ENCODE results near the gene WDR7. TPM values are rescaled to one million over a fixed set of nuclear protein-coding genes. Genes with fewer than 3 reads are reported as not detected.

Gene WDR7
- total and polyA plus RNA-seq, 10 of the 15 experiments (the other 5 are each of a cell fraction or from before 2014, with no cell fraction given): 2.8 to 16.5 (median 11.7) TPM

DNA sequence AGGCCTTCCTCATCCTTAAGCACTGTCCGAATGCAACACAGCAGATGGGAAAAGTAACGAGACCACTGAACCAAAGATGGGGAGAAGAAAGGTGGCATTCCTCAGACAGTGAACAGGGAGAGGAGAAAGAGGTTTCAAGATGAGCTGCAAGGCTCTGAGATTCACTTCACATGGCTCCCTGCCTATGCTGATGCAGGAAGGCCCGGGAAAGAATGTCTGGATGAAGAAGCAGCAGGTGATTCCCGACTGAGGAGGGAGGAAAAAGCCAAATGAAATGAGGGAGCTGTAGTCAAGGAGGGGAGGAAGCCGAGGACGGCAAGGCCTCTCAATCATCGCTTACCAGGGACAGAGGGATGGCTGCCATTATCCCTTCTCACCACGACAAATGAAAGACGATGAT lies 397.2 kb downstream of the WDR7 start:
- Histone ChIP-seq H3K9ac (ENCODE audit: control insufficient read depth, insufficient read depth, low read length) (no peak overlapping the region), H3K27me3 (replicated peaks in 1 of 2; ENCODE audit: control insufficient read depth in 2 of 2, insufficient read depth in 2 of 2, low read length in 1 of 2) (no peaks in the 10 kb centered on the region), H3K4me1 (ENCODE audit: control insufficient read depth, insufficient read depth, low read length) (peaks cover 11% of the 10 kb centered on the region), H2AFZ (ENCODE audit: control insufficient read depth, low read depth, low read length) (no peak overlapping the region), H3K4me3 (no peak overlapping the region), H3K9me3 (replicated peaks; ENCODE audit: control insufficient read depth, insufficient read depth, low read length) (peaks cover 1% of the 10 kb centered on the region; the same call in 2 of the 3 replicates), H4K20me1 (ENCODE audit: control insufficient read depth, insufficient read depth) (no peaks in the 10 kb centered on the region), H3K79me2 (ENCODE audit: control insufficient read depth, insufficient read depth, low read length) (no peaks in the 10 kb centered on the region), H3K27ac (ENCODE audit: control insufficient read depth, insufficient read depth) (no peak overlapping the region), H3K4me2 (ENCODE audit: control insufficient read depth, insufficient read depth) (no peak overlapping the region), H3K36me3 (ENCODE audit: control insufficient read depth in 2 of 2, insufficient read depth in 2 of 2, low read length in 1 of 2) (no peaks in the 10 kb centered on the region)
- 61% methylated on average over 9 of the region's 9 CpGs for whole genome bisulfite sequencing (ENCODE audit: insufficient coverage, insufficient replicate concordance, low lambda C conversion rate, missing lambda C conversion rate)
- ChIA-PET POLR2A (no interaction called here), CTCF (no interaction called here), SMC1A (ENCODE audit: uncharacterized antibody, unreplicated experiment) (interaction anchor here (0.6 kb wide), 1 partner anchor 539 kb away, joined by 3 read pairs; no protein-coding TSS in a partner anchor), RAD21 (ENCODE audit: unreplicated experiment) (no interaction called here)
- ATAC-seq (no peak), DNase-seq (ENCODE audit: low read depth, low spot score) (no peak), FAIRE-seq (no peak)
- BruUV-seq (replicated peaks): no TSS peak
- TF ChIP-seq CREM (IDR thresholded peaks at IDR 0.05; ENCODE audit: low read depth) (no peak), BMI1 (IDR thresholded peaks at IDR 0.05; ENCODE audit: borderline replicate concordance) (no peak), SMAD5 (IDR thresholded peaks at IDR 0.05; ENCODE audit: low read depth) (no peak), TCF12 (IDR thresholded peaks at IDR 0.05; ENCODE audit: low read depth, low read length) (no peak), EZH2 (IDR thresholded peaks at IDR 0.05; ENCODE audit: borderline replicate concordance, control insufficient read depth, low read depth, low read length) (no peak), ZZZ3 (IDR thresholded peaks at IDR 0.05; ENCODE audit: control insufficient read depth, insufficient read length, low read depth) (no peak), DPF2 (IDR thresholded peaks at IDR 0.05) (no peak), NFXL1 (IDR thresholded peaks at IDR 0.05; ENCODE audit: borderline replicate concordance) (no peak), FOXM1 (IDR thresholded peaks at IDR 0.05; ENCODE audit: low read depth, low read length) (no peak), RBBP5 (conservative IDR thresholded peaks at IDR 0.05) (no peak)
- in situ Hi-C loops (cut with MboI): no loop called here
- intact Hi-C loops (cut with micrococcal nuclease; ENCODE audit: unreplicated experiment): no loop called here

DNA sequence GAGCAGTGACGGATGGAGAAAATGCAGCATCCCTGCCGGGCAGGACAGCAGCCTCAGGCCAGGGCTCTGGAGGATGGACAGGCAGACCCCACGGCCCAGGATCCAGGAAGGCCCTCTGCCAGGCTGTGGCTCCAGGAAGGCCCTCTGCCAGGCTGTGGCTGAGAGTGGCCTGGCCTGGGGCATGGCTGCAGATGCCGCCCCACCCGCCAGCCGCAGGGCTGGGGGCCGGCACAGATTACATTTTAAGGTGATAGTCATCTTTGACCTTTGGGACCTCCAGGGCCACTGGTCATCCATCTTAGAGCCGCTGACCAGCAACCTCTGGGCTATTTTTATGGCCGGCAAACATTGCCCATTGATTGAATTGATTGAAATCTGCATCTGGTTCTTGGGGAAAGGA lies 397.7 kb downstream of the WDR7 start:
- RAD21 ChIA-PET (ENCODE audit: unreplicated experiment): no interaction called here
- Histone ChIP-seq H3K27ac (ENCODE audit: control insufficient read depth, insufficient read depth) (no peak overlapping the region), H3K9ac (ENCODE audit: control insufficient read depth, insufficient read depth, low read length) (no peak overlapping the region), H2AFZ (ENCODE audit: control insufficient read depth, low read depth, low read length) (no peak overlapping the region), H3K27me3 (replicated peaks in 1 of 2; ENCODE audit: control insufficient read depth in 2 of 2, insufficient read depth in 2 of 2, low read length in 1 of 2) (no peaks in the 10 kb centered on the region), H3K4me1 (ENCODE audit: control insufficient read depth, insufficient read depth, low read length) (peaks cover 11% of the 10 kb centered on the region), H3K79me2 (ENCODE audit: control insufficient read depth, insufficient read depth, low read length) (no peaks in the 10 kb centered on the region), H4K20me1 (ENCODE audit: control insufficient read depth, insufficient read depth) (no peaks in the 10 kb centered on the region), H3K4me3 (no peak overlapping the region), H3K9me3 (replicated peaks; ENCODE audit: control insufficient read depth, insufficient read depth, low read length) (peaks cover 3% of the 10 kb centered on the region; the same call in 2 of the 3 replicates), H3K36me3 (ENCODE audit: control insufficient read depth in 2 of 2, insufficient read depth in 2 of 2, low read length in 1 of 2) (no peaks in the 10 kb centered on the region), H3K4me2 (ENCODE audit: control insufficient read depth, insufficient read depth) (no peak overlapping the region)
- POLR2A ChIA-PET: no interaction called here
- DNase-seq (ENCODE audit: low read depth, low spot score) (no peak), ATAC-seq (no peak), FAIRE-seq (no peak)
- 70% methylated on average over 9 of the region's 9 CpGs for WGBS (ENCODE audit: insufficient coverage, insufficient replicate concordance, low lambda C conversion rate, missing lambda C conversion rate)
- intact Hi-C loops (cut with micrococcal nuclease; ENCODE audit: unreplicated experiment) (no loop called here), in situ Hi-C loops (cut with MboI) (no loop called here)
- CTCF ChIA-PET: no interaction called here
- no TSS peak for BruUV-seq (replicated peaks)
- SMC1A ChIA-PET (ENCODE audit: uncharacterized antibody, unreplicated experiment): interaction anchor here (0.6 kb wide), 1 partner anchor 539 kb away, joined by 3 read pairs; no protein-coding TSS in a partner anchor
- TF ChIP-seq RUNX3 (IDR thresholded peaks at IDR 0.05; ENCODE audit: low read length) (no peak), TBL1XR1 (IDR thresholded peaks at IDR 0.05; ENCODE audit: low read depth, low read length) (no peak), ETV6 (conservative IDR thresholded peaks at IDR 0.05 in 1 of 2, IDR thresholded peaks at IDR 0.05 in 1 of 2; ENCODE audit: borderline replicate concordance in 1 of 2, low read depth in 1 of 2) (no peak), NFYA (IDR thresholded peaks at IDR 0.05; ENCODE audit: borderline replicate concordance, low read depth, low read length) (no peak)
- TF ChIP-seq, protein P1, sequence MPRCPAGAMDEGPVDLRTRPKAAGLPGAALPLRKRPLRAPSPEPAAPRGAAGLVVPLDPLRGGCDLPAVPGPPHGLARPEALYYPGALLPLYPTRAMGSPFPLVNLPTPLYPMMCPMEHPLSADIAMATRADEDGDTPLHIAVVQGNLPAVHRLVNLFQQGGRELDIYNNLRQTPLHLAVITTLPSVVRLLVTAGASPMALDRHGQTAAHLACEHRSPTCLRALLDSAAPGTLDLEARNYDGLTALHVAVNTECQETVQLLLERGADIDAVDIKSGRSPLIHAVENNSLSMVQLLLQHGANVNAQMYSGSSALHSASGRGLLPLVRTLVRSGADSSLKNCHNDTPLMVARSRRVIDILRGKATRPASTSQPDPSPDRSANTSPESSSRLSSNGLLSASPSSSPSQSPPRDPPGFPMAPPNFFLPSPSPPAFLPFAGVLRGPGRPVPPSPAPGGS (IDR thresholded peaks at IDR 0.05; ENCODE audit: borderline replicate concordance, insufficient read depth, low read depth, low read length, poor library complexity, severe bottlenecking): no peak
- TF ChIP-seq, protein P2, sequence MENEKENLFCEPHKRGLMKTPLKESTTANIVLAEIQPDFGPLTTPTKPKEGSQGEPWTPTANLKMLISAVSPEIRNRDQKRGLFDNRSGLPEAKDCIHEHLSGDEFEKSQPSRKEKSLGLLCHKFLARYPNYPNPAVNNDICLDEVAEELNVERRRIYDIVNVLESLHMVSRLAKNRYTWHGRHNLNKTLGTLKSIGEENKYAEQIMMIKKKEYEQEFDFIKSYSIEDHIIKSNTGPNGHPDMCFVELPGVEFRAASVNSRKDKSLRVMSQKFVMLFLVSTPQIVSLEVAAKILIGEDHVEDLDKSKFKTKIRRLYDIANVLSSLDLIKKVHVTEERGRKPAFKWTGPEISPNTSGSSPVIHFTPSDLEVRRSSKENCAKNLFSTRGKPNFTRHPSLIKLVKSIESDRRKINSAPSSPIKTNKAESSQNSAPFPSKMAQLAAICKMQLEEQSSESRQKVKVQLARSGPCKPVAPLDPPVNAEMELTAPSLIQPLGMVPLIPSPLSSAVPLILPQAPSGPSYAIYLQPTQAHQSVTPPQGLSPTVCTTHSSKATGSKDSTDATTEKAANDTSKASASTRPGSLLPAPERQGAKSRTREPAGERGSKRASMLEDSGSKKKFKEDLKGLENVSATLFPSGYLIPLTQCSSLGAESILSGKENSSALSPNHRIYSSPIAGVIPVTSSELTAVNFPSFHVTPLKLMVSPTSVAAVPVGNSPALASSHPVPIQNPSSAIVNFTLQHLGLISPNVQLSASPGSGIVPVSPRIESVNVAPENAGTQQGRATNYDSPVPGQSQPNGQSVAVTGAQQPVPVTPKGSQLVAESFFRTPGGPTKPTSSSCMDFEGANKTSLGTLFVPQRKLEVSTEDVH (IDR thresholded peaks at IDR 0.05; ENCODE audit: low read depth, partially characterized antibody): no peak
